CD4-positive, alpha-beta T cell treated with Interleukin-10 for 1 hour (primary cell): ENCODE measurements around the gene HRH1.
"Not testable (repeated sequence)": the region's sequence is repeated elsewhere in the genome, so short reads cannot be mapped to it uniquely, and the experiment has no call there.

Experiments used
- DNase-seq: peaks from one replicate; pipeline ENCODE4 v3.0.0-alpha.2; 2020

Gene HRH1

GRCh38 chr3:11173828-11174465, 19.7 kb downstream of the HRH1 start:
- DNase-seq, result no peak

- no peak for DNase-seq
These were observed 24.1 kb downstream of the HRH1 start for GRCh38 chr3:11178421-11178820.

GRCh38 chr3:11184328-11184969, 30.2 kb downstream of the HRH1 start:
- DNase-seq, result not testable (repeated sequence)

GRCh38 chr3:11185144-11185543, 30.9 kb downstream of the HRH1 start:
- no peak for DNase-seq

- DNase-seq, result no peak
These were observed 31.4 kb downstream of the HRH1 start for GRCh38 chr3:11185564-11186317.

GRCh38 chr3:11186318-11186692, 32.0 kb downstream of the HRH1 start:
- no peak for DNase-seq

- DNase-seq, result no peak
These were observed 32.5 kb downstream of the HRH1 start for GRCh38 chr3:11186771-11187191.

GRCh38 chr3:11187681-11188080, 33.4 kb downstream of the HRH1 start:
- DNase-seq, result no peak

GRCh38 chr3:11188231-11188630, 33.9 kb downstream of the HRH1 start:
- DNase-seq, result no peak

GRCh38 chr3:11195201-11195600, 40.9 kb downstream of the HRH1 start:
- no peak for DNase-seq

- no peak for DNase-seq
These were observed 41.5 kb downstream of the HRH1 start for GRCh38 chr3:11195721-11196332.

- DNase-seq, result no peak
These were observed 43.2 kb downstream of the HRH1 start for GRCh38 chr3:11197484-11197883.

- no peak for DNase-seq
These were observed 43.8 kb downstream of the HRH1 start for GRCh38 chr3:11198070-11198469.

GRCh38 chr3:11198495-11198894, 44.2 kb downstream of the HRH1 start:
- no peak for DNase-seq

GRCh38 chr3:11199902-11200845, 45.9 kb downstream of the HRH1 start:
- no peak for DNase-seq

GRCh38 chr3:11201251-11202019, 47.1 kb downstream of the HRH1 start:
- no peak for DNase-seq

GRCh38 chr3:11203961-11204360, 49.7 kb downstream of the HRH1 start:
- DNase-seq, result no peak

GRCh38 chr3:11204697-11205348, 50.5 kb downstream of the HRH1 start:
- DNase-seq, result no peak

GRCh38 chr3:11205881-11206280, 51.6 kb downstream of the HRH1 start:
- not testable (repeated sequence) for DNase-seq

- no peak for DNase-seq
These were observed 52.0 kb downstream of the HRH1 start for GRCh38 chr3:11206316-11206715.

GRCh38 chr3:11206953-11207352, 52.7 kb downstream of the HRH1 start:
- DNase-seq, result no peak
